ENCODE measurements around the gene LCOR. TPM values are rescaled to one million over a fixed set of nuclear protein-coding genes. Genes with fewer than 3 reads are reported as not detected.

Gene LCOR
- total RNA-seq, 1 experiment from 2014 or later, result 39.2 TPM

DNA sequence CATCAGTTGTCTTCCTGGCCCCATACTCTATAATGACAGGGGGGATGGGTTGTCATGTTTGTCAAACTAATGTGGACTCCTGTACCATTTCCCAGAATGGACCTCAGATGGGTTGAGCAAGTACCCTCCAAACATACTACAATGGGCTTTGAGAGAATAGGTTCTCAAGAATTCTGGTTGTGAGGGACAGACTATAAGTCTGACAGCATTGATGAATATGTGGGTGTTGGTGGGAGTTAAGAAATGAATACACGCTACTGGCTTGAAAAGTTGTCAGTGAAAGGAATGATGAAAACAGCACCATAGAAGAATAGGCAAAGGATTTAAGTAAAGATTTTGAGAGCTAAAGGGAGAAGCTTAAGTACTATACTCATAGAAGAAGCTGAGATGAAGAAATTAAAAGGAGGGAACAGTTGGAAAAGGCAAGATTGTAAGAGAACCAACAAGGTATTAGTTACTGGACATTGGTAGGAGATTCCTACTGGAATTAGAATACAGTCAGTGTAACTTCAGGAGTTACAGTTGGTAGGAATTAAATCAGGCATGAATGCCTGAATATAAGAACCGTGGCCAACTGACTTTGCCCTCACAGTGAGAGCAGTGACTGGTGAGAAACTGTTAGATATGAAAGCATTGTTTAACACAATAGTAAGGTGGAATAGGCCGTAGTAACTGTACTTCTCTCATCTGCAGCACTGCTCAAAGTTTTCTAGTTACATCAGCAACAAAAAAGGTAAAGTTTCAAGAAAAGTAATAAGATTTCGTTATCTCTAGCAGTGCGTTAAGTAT lies 86.3 kb downstream of the LCOR start:
- ChIA-PET POLR2A (ENCODE audit: low non-redundant PET) (no interaction called here), CTCF (no interaction called here)
- Histone ChIP-seq H3K4me3 (ENCODE audit: low read depth, low read length, poor library complexity, severe bottlenecking) (no peak overlapping the region), H3K36me3 (ENCODE audit: insufficient read depth, low read length, poor library complexity, severe bottlenecking) (no peaks in the 10 kb centered on the region), H3K9me3 (ENCODE audit: low read depth, low read length, poor library complexity, severe bottlenecking) (no peaks in the 10 kb centered on the region), H3K4me1 (ENCODE audit: insufficient read depth, low read length, poor library complexity, severe bottlenecking) (no peaks in the 10 kb centered on the region), H3K27me3 (replicated peaks; ENCODE audit: insufficient read depth, low read depth, low read length, poor library complexity) (no peaks in the 10 kb centered on the region), H3K27ac (ENCODE audit: low read depth, low read length, poor library complexity, severe bottlenecking) (no peak overlapping the region)
- intact Hi-C loops (cut with micrococcal nuclease; ENCODE audit: unreplicated experiment), result no loop called here
- DNase-seq (ENCODE audit: low spot score), result no peak
- no peak for TF ChIP-seq EZH2 (IDR thresholded peaks at IDR 0.05; ENCODE audit: borderline replicate concordance, low read depth, low read length, poor library complexity, severe bottlenecking)
- TF ChIP-seq, protein P1, sequence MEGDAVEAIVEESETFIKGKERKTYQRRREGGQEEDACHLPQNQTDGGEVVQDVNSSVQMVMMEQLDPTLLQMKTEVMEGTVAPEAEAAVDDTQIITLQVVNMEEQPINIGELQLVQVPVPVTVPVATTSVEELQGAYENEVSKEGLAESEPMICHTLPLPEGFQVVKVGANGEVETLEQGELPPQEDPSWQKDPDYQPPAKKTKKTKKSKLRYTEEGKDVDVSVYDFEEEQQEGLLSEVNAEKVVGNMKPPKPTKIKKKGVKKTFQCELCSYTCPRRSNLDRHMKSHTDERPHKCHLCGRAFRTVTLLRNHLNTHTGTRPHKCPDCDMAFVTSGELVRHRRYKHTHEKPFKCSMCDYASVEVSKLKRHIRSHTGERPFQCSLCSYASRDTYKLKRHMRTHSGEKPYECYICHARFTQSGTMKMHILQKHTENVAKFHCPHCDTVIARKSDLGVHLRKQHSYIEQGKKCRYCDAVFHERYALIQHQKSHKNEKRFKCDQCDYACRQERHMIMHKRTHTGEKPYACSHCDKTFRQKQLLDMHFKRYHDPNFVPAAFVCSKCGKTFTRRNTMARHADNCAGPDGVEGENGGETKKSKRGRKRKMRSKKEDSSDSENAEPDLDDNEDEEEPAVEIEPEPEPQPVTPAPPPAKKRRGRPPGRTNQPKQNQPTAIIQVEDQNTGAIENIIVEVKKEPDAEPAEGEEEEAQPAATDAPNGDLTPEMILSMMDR (conservative IDR thresholded peaks at IDR 0.05; ENCODE audit: low read depth, low read length), result no peak
- no TSS peak for BruUV-seq (replicated peaks)

DNA sequence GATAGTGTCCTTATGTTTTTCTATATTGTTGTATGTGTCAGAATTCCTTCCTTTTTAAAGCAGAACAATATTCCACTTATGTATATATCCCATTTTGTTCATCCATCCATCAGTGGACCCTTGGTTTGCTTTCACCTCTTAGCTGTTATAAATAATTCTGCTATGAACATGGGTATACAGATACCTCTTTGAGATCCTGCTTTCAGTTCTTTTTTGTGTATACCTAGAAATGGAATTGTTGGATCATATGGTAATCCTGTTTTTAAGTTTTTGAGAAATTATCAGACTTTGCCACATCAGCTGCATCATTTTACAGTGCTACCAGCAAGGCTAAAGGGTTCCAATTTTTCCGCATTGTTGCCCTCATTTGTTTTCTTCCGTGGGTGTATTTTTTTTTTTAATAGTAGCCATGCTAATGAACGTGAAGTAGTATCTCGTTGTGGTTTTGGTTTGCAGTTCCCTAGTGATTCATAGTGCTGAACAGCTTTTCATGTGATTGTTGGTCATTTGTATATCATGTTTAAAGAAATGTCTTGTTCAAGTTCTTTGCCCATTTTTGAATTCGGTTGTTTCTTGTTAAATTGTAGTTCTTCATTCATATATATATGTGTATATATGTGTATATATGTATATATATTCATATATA lies 87.8 kb downstream of the LCOR start:
- CTCF ChIA-PET, result no interaction called here
- H3K4me1 ChIP-seq (ENCODE audit: insufficient read depth, low read length, poor library complexity, severe bottlenecking), result no peaks in the 10 kb centered on the region
- DNase-seq (ENCODE audit: low spot score), result no peak
- H3K36me3 ChIP-seq (ENCODE audit: insufficient read depth, low read length, poor library complexity, severe bottlenecking), result no peaks in the 10 kb centered on the region
- H3K4me3 ChIP-seq (ENCODE audit: low read depth, low read length, poor library complexity, severe bottlenecking), result no peak overlapping the region
- no peak overlapping the region for H3K27ac ChIP-seq (ENCODE audit: low read depth, low read length, poor library complexity, severe bottlenecking)
- intact Hi-C loops (cut with micrococcal nuclease; ENCODE audit: unreplicated experiment), result no loop called here
- BruUV-seq (replicated peaks), result no TSS peak
- POLR2A ChIA-PET (ENCODE audit: low non-redundant PET), result no interaction called here
- TF ChIP-seq, protein P1 (conservative IDR thresholded peaks at IDR 0.05; ENCODE audit: low read depth, low read length), result no peak
- no peaks in the 10 kb centered on the region for H3K27me3 ChIP-seq (replicated peaks; ENCODE audit: insufficient read depth, low read depth, low read length, poor library complexity)
- no peaks in the 10 kb centered on the region for H3K9me3 ChIP-seq (ENCODE audit: low read depth, low read length, poor library complexity, severe bottlenecking)

DNA sequence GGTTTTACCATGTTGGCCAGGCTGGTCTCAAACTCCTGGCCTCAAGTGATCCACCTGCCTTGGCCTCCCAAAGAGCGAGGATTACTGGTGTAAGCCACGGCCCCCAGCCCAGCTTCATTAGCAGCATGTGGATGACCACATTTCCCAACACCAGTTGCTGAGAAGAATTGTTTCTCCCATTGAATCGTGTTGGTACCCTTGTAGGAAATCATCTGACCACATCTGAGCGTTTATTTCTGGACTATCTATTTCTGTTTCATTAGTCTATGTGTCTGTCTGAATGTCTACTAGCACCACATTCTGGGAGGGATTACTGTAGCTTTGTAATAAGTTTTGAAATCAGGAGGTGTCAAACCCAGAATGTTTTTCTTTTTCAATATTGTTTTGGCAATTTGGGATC lies 89.6 kb downstream of the LCOR start:
- Histone ChIP-seq H3K36me3 (ENCODE audit: insufficient read depth, low read length, poor library complexity, severe bottlenecking) (no peaks in the 10 kb centered on the region), H3K9me3 (ENCODE audit: low read depth, low read length, poor library complexity, severe bottlenecking) (no peaks in the 10 kb centered on the region), H3K27ac (ENCODE audit: low read depth, low read length, poor library complexity, severe bottlenecking) (no peak overlapping the region), H3K4me3 (ENCODE audit: low read depth, low read length, poor library complexity, severe bottlenecking) (no peak overlapping the region), H3K4me1 (ENCODE audit: insufficient read depth, low read length, poor library complexity, severe bottlenecking) (no peaks in the 10 kb centered on the region), H3K27me3 (replicated peaks; ENCODE audit: insufficient read depth, low read depth, low read length, poor library complexity) (no peaks in the 10 kb centered on the region)
- POLR2A ChIA-PET (ENCODE audit: low non-redundant PET), result no interaction called here
- DNase-seq (ENCODE audit: low spot score), result no peak
- BruUV-seq (replicated peaks), result no TSS peak
- intact Hi-C loops (cut with micrococcal nuclease; ENCODE audit: unreplicated experiment), result no loop called here
- no peak for TF ChIP-seq EZH2 (IDR thresholded peaks at IDR 0.05; ENCODE audit: borderline replicate concordance, low read depth, low read length, poor library complexity, severe bottlenecking)
- TF ChIP-seq, protein P1 (conservative IDR thresholded peaks at IDR 0.05; ENCODE audit: low read depth, low read length), result no peak
- CTCF ChIA-PET, result interaction anchor here (0.6 kb wide), 1 partner anchor 281 kb away, joined by 3 read pairs; no protein-coding TSS in a partner anchor

Data from A673 (cell line).